Thoracic aorta (tissue), 2 donors: Measurements from ENCODE around the gene PTPRG. TPM values are rescaled to one million over a fixed set of nuclear protein-coding genes. Genes with fewer than 3 reads are reported as not detected.

Experiments used
- ATAC-seq: fragments of 150-250 bp; one replicate; pipeline ENCODE4 v1.8.0; 2017; ENCODE audit warnings: low read depth; ENCODE audit not compliant: insufficient number of reproducible peaks, low FRiP score
- DNase-seq: peaks from one replicate; pipeline ENCODE4 v3.0.0-alpha.2; 2020; ENCODE audit warnings: low spot score
- H3K27ac ChIP-seq, 2 donors: fragments of 200-600 bp; sonication (generic); 1 replicate in 1 of 2; 2 replicates in 1 of 2; pipeline ENCODE4 v1.5.1; 2016; ENCODE audit warnings: mild to moderate bottlenecking in 2 of 2, moderate library complexity in 2 of 2
- H3K27me3 ChIP-seq: fragments of 200-600 bp; sonication (generic); replicated peaks from 2 replicates; pipeline ENCODE4 v1.6.0; 2016; ENCODE audit warnings: mild to moderate bottlenecking; ENCODE audit not compliant: insufficient read depth
- H3K36me3 ChIP-seq: fragments of 200-600 bp; sonication (generic); one replicate; pipeline ENCODE4 v1.5.1; 2016
- H3K4me1 ChIP-seq, 2 donors: fragments of 200-600 bp; sonication (generic); 1 replicate in 1 of 2; 2 replicates in 1 of 2; pipeline versions ENCODE4 v1.5.1 to v1.6.0; 2016; ENCODE audit warnings: low read depth in 2 of 2, mild to moderate bottlenecking in 1 of 2; ENCODE audit not compliant: control insufficient read depth in 1 of 2
- H3K4me3 ChIP-seq: fragments of 200-600 bp; sonication (generic); 2 replicates; pipeline ENCODE4 v1.5.1; 2016; ENCODE audit warnings: mild to moderate bottlenecking
- H3K9me3 ChIP-seq: fragments of 200-600 bp; sonication (generic); 2 replicates; pipeline ENCODE4 v1.5.1; 2016
- total RNA-seq, 2 donors: library from RNA; depleted of rRNA; stranded (reverse); fragments of >200 nt; gene quantifications; one replicate each; pipeline versions ENCODE4 v1.1.0 to v1.2.3, GENCODE V29; 2016
- TF ChIP-seq, protein P1 (sequence below): fragments of 200-600 bp; sonication (generic); IDR thresholded peaks from one replicate; pipeline ENCODE4 v1.5.1; 2019; ENCODE audit warnings: antibody characterized with exemption

PTPRG gene
- total RNA-seq, 2 donors from 2014 or later = 154 to 208 TPM

DNA sequence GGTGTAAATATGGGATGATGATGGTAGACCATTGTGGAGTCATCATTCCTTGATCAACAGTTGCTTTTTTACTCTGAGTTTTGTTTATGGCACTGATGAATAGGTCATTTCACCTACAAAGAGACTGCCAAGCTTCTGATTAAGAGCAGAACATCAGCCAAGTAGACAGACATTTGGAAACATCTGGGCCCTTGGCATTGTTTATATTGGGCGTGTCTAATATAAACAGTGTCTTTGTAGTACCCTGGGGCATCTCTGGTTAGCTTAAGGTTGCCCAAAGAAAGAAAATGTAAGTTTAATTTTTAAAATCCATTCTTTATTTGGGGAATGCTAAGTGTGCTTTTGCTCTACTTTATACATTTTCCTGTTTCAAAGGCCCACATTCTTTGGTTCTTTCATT is 435.0 kb downstream of the PTPRG start:
- DNase-seq = no peak
- Histone ChIP-seq H3K27me3 (no peaks in the 10 kb centered on the region), H3K4me3 (no peak overlapping the region), H3K36me3 (no peaks in the 10 kb centered on the region), H3K27ac (no peak overlapping the region), H3K4me1 (no peaks in the 10 kb centered on the region), H3K9me3 (no peaks in the 10 kb centered on the region)
- TF ChIP-seq, protein P1, sequence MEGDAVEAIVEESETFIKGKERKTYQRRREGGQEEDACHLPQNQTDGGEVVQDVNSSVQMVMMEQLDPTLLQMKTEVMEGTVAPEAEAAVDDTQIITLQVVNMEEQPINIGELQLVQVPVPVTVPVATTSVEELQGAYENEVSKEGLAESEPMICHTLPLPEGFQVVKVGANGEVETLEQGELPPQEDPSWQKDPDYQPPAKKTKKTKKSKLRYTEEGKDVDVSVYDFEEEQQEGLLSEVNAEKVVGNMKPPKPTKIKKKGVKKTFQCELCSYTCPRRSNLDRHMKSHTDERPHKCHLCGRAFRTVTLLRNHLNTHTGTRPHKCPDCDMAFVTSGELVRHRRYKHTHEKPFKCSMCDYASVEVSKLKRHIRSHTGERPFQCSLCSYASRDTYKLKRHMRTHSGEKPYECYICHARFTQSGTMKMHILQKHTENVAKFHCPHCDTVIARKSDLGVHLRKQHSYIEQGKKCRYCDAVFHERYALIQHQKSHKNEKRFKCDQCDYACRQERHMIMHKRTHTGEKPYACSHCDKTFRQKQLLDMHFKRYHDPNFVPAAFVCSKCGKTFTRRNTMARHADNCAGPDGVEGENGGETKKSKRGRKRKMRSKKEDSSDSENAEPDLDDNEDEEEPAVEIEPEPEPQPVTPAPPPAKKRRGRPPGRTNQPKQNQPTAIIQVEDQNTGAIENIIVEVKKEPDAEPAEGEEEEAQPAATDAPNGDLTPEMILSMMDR = no peak
- ATAC-seq = no peak

DNA sequence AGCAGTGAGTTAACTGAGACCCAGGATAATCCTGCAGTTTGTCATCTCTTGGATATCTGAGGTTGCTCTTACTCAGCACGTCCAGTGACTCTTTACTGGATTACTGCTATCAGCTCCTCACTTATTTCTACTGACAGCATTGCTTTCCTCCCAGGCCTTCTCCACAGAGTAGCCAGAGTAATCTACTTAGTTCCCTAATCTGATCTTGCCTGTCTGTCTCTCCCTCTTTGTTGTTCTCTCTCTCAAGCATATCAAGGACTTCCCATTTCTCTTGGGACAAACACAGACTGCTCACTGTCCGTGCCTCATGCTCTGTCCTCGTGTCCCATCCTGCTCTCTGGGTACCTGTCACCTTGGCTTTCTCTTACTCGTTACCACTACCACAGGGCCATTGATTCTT is 435.7 kb downstream of the PTPRG start:
- Histone ChIP-seq H3K36me3 (no peaks in the 10 kb centered on the region), H3K27me3 (no peaks in the 10 kb centered on the region), H3K9me3 (no peaks in the 10 kb centered on the region), H3K27ac (no peak overlapping the region), H3K4me3 (no peak overlapping the region), H3K4me1 (no peaks in the 10 kb centered on the region)
- ATAC-seq (no peak), DNase-seq (no peak)
- TF ChIP-seq, protein P1 = no peak

DNA sequence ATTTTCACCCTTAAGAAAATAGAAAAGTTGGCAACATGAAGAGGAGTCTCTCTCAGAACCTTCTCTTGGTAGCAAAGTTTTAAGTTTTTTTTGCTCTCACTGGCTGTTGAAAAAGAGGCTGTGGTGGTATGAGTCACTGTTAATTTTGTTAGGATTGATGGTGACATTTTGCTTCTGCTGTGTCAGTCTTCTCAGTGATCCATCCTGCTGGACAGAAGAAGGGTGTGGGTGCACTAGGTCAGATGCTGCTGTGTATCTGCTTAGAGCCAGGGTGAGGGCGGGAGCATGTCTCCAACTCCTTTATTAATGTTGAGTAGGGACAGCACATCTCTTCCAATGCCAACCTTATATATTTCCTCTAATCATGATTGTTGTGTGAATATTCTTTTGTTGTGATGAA is 442.5 kb downstream of the PTPRG start:
- DNase-seq = no peak
- TF ChIP-seq, protein P1 = no peak
- H3K4me3 ChIP-seq = no peak overlapping the region
- H3K4me1 ChIP-seq = peaks cover 0 to 10% of the 10 kb centered on the region in 2 donors
- H3K27me3 ChIP-seq = no peaks in the 10 kb centered on the region
- no peaks in the 10 kb centered on the region for H3K36me3 ChIP-seq
- H3K27ac ChIP-seq = no peak overlapping the region
- H3K9me3 ChIP-seq = no peaks in the 10 kb centered on the region
- ATAC-seq = no peak

DNA sequence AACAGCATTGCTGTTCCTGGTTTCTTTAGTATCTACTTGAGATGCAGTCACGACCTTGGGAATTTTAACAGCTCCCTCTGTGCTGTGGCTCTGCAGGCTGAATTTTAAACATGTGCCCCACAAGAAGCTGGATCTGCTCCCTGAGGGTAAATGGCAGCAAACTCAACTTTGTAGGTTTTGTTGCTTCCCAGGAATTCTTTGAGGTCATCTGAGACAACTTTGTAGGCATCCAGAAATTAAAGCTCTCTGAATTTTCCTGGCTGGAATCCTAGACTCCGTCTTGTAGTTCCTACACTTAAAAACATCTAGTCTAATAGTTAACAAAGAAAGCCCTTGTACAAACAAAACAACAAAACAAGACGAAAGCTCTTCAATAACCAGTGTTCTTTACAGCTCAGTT is 445.7 kb downstream of the PTPRG start:
- no peak overlapping the region for H3K27ac ChIP-seq
- H3K4me1 ChIP-seq = peaks cover 0 to 10% of the 10 kb centered on the region in 2 donors
- H3K9me3 ChIP-seq = no peaks in the 10 kb centered on the region
- TF ChIP-seq, protein P1 = no peak
- DNase-seq (no peak), ATAC-seq (no peak)
- no peaks in the 10 kb centered on the region for H3K36me3 ChIP-seq
- H3K4me3 ChIP-seq = no peak overlapping the region
- no peaks in the 10 kb centered on the region for H3K27me3 ChIP-seq

DNA sequence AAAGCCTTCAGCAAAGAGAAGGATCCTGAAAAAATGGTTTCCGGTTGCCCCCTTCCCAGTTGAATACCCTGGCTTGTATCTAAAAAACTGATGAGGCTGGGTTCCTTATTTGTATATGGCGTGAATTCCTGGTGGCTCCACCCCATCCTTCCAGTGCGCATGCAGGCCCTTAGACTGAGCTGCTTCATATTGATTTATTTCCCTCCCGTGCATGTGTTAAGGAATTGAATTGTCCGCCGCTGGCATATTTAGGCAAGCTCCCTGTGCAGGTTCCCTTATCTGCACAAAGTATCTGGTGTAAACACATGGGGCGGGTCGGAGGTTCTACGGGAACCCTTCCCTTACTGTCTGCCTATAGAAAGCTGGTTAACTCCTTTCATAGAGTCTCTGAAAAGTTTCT is 449.6 kb downstream of the PTPRG start:
- TF ChIP-seq, protein P1 = no peak
- Histone ChIP-seq H3K27ac (no peak overlapping the region), H3K4me1 (peaks cover 0 to 10% of the 10 kb centered on the region in 2 donors), H3K4me3 (no peak overlapping the region), H3K9me3 (no peaks in the 10 kb centered on the region), H3K27me3 (no peaks in the 10 kb centered on the region), H3K36me3 (no peaks in the 10 kb centered on the region)
- no peak for ATAC-seq
- no peak for DNase-seq
